KMS-11 (cell line): ENCODE data around the gene EIF5A.

ENCODE experiments used
- H2AFZ ChIP-seq: fragments of 200-600 bp; sonication (generic); 2 replicates; pipeline ENCODE4 v1.6.1; 2016; ENCODE audit warnings: antibody characterized with exemption, mixed run types, low read depth
- H3K27ac ChIP-seq: fragments of 200-600 bp; sonication (generic); 2 replicates; pipeline ENCODE4 v1.6.1; 2016; ENCODE audit warnings: mild to moderate bottlenecking, mixed run types
- H3K27me3 ChIP-seq: fragments of 200-600 bp; sonication (generic); 2 replicates; pipeline ENCODE4 v1.6.1; 2017; ENCODE audit warnings: mild to moderate bottlenecking, low read depth, mixed run types, moderate library complexity; ENCODE audit not compliant: insufficient read depth
- H3K36me3 ChIP-seq: fragments of 200-600 bp; sonication (generic); 2 replicates; pipeline ENCODE4 v1.6.1; 2017; ENCODE audit warnings: mild to moderate bottlenecking, mixed run types; ENCODE audit not compliant: insufficient read depth
- H3K4me1 ChIP-seq: fragments of 200-600 bp; sonication (generic); 2 replicates; pipeline ENCODE4 v1.6.1; 2016; ENCODE audit warnings: mild to moderate bottlenecking, low read depth, mixed run types; ENCODE audit not compliant: poor library complexity, severe bottlenecking
- H3K4me2 ChIP-seq: fragments of 200-600 bp; sonication (generic); 2 replicates; pipeline ENCODE4 v1.7.0; 2016; ENCODE audit warnings: mild to moderate bottlenecking, mixed run types
- H3K4me3 ChIP-seq: fragments of 200-600 bp; sonication (generic); IDR thresholded peaks from 2 replicates; pipeline ENCODE4 v1.6.1; 2017; ENCODE audit warnings: low read depth, low read length, mixed read lengths; ENCODE audit not compliant: insufficient read depth
- H3K79me2 ChIP-seq: fragments of 200-600 bp; sonication (generic); 2 replicates; pipeline ENCODE4 v1.6.1; 2016; ENCODE audit warnings: low read depth, mixed run types; ENCODE audit not compliant: insufficient read depth
- H3K9ac ChIP-seq: fragments of 200-600 bp; sonication (generic); 2 replicates; pipeline ENCODE4 v1.6.1; 2016; ENCODE audit warnings: mild to moderate bottlenecking, mixed run types
- H4K20me1 ChIP-seq: fragments of 200-600 bp; sonication (generic); 2 replicates; pipeline ENCODE4 v1.6.1; 2016; ENCODE audit warnings: mild to moderate bottlenecking, mixed run types; ENCODE audit not compliant: insufficient read depth
- TF ChIP-seq, protein P1 (sequence below): fragments of 200-600 bp; sonication (generic); conservative IDR thresholded peaks from 2 replicates; pipeline ENCODE4 v1.6.1; 2017; ENCODE audit warnings: low read depth, mild to moderate bottlenecking, antibody characterized with exemption, low read length, moderate library complexity, mixed read lengths

The EIF5A gene

DNA sequence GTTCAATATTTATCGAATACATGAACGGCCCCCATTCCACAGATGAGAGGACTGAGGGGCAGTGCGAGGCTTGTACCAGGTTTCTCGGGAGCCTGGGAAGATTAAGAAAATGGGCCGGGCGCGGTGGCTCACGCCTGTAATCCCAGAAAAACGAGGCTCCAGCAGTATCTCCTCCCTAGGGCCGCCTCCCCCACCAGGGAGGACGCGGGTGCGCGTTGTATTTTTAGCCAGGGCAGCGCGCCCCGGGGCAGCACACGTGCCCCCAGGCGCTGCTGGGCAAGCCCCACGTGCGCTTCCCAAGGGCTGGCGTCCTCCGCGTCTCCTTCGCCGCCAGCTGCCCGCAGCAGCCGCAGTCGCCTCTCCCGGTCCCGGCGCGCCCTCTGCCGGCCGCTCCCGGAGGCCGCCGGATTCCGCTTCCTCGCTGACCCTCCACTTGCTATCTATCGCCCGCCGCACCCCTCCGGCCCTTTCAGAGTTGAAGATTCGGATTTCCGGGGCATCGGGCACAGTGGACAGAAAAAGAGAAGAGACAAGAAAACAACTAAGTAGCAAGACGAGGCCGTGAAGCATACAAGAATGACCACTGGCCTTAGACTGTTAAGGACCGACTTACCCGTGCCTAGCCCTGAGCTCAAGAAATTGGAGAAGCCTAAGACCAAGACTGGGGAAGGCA lies 11.1 kb upstream of the EIF5A start:
- no peak overlapping the region for H3K27ac ChIP-seq
- no peaks in the 10 kb centered on the region for H3K79me2 ChIP-seq
- H3K4me2 ChIP-seq, result peak overlapping the region; percentile 41; the same call in 1 of the 2 replicates
- no peaks in the 10 kb centered on the region for H4K20me1 ChIP-seq
- no peak overlapping the region for H3K9ac ChIP-seq
- TF ChIP-seq, protein P1, sequence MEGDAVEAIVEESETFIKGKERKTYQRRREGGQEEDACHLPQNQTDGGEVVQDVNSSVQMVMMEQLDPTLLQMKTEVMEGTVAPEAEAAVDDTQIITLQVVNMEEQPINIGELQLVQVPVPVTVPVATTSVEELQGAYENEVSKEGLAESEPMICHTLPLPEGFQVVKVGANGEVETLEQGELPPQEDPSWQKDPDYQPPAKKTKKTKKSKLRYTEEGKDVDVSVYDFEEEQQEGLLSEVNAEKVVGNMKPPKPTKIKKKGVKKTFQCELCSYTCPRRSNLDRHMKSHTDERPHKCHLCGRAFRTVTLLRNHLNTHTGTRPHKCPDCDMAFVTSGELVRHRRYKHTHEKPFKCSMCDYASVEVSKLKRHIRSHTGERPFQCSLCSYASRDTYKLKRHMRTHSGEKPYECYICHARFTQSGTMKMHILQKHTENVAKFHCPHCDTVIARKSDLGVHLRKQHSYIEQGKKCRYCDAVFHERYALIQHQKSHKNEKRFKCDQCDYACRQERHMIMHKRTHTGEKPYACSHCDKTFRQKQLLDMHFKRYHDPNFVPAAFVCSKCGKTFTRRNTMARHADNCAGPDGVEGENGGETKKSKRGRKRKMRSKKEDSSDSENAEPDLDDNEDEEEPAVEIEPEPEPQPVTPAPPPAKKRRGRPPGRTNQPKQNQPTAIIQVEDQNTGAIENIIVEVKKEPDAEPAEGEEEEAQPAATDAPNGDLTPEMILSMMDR, result peak; percentile 45
- H3K4me3 ChIP-seq, result no peak overlapping the region
- H3K36me3 ChIP-seq, result no peaks in the 10 kb centered on the region
- H2AFZ ChIP-seq, result peak overlapping the region; percentile 34; the same call in 1 of the 2 replicates
- H3K4me1 ChIP-seq, result no peaks in the 10 kb centered on the region
- H3K27me3 ChIP-seq, result no peaks in the 10 kb centered on the region

DNA sequence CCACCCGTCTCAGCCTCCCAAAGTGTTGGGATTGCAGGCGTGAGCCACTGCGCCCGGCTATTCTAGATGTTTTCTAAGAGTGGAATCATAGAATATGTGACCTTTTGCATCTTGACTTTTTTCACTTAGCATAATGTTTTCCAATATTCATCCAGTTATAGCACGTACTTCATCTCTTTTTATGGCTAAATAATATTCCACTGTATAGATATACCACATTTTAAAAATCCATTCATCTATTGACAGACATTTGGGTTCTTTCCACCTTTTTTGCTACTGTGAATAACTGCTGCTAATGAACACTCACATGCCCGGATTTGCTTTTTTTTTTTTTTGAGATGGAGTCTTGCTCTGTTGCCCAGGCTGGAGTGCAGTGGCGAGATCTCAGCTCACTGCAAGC lies 3.2 kb upstream of the EIF5A start:
- Histone ChIP-seq H3K27me3 (no peaks in the 10 kb centered on the region), H3K79me2 (peaks cover under 1% of the 10 kb centered on the region; the same call in 1 of the 2 replicates), H2AFZ (no peak overlapping the region), H3K9ac (no peak overlapping the region), H4K20me1 (no peaks in the 10 kb centered on the region), H3K27ac (no peak overlapping the region), H3K4me2 (no peak overlapping the region), H3K4me3 (no peak overlapping the region), H3K36me3 (no peaks in the 10 kb centered on the region), H3K4me1 (peaks cover under 1% of the 10 kb centered on the region)
- TF ChIP-seq, protein P1, result no peak

DNA sequence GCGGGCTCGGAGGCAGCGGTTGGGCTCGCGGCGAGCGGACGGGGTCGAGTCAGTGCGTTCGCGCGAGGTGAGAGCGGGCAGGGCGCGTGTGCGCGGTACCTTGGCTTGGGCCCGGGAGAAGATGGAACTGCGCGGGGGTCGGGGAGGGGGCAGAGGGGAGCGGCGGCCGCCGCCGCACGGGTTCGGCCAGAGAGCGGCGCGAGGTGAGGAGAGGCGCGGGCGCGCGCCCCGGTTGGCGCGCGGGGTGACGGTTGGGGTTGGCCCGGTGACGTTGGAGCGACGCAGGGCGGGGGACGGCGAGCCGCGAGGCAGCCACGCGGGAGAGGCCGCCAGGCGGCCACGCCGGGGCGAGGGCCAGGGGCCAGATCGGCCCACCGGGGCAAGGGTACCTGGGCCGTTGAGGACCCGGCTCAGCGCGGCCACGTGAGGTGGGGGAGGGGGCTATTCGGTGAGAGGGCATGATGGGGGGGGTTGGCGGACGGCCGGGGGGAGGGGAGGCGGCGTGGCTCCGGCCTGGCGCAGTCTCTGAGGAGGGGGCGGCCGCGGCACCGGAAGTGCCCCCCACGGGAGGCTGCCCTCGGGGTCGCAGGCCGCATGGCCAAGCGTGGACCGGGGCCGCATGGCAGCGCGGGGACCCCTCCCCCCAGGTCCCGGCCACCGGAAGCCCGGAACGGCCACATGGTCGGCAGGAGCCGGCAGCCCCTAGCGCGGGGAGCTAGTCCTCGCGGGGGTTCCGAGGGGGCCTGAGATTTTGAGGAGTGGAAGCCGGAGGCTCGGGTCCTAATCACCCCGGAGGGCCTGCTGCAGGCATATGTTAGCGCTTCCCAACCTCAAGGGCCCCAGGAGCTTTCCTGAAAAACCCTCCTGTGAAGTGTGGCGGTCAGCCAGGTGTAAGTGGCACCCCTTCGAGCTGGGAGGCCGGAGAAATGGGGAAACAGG lies 527 bp downstream of the EIF5A start:
- Histone ChIP-seq H3K36me3 (no peaks in the 10 kb centered on the region), H2AFZ (no peak overlapping the region), H3K79me2 (peaks cover 16% of the 10 kb centered on the region; the same call in 1 of the 2 replicates)

DNA sequence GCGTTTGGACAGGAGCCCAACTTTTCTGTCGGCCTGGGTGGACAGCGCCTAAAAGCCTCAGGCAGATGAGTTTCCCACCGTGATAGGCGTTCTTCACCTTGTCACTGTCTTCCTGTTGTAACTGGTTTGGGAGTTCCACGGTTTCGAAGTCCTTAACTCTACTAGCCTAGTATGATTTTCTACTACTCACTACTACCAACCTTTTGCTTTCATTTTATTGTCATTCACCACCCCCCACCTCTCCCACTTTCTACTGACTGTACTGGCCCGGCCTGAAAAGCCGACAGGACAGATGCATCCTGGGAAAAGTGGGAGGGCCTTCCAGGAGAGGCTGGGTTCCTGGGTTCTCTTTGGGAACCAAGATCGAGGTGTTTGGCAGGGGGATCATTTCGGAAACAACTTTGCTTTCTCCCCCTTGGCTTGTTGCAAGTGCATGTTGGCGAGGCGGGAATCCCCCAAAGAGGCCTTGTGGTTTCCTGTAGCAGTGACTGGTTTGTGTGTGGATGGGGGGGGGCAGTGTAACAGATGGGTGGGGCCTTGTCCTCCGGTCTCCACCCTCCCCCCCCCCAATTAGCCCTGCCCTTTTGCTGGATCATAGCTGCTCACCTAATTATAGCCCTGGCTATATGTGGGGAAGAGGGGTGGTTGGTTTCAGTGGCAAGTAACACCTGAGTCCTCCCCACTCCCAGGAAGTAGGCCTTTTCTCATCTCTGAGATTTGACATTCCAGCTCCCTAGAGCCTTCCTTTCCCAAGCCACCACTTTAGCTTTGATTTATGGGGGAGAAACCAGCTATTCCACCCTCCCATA lies 1.4 kb downstream of the EIF5A start:
- Histone ChIP-seq H3K9ac (peak overlapping the region; percentile 92), H3K4me2 (peak overlapping the region; percentile 33), H3K4me1 (peaks cover 11% of the 10 kb centered on the region), H3K27ac (peak overlapping the region; percentile 96), H3K79me2 (peaks cover 16% of the 10 kb centered on the region; the same call in 1 of the 2 replicates), H3K36me3 (no peaks in the 10 kb centered on the region), H3K4me3 (no peak overlapping the region), H3K27me3 (no peaks in the 10 kb centered on the region), H4K20me1 (no peaks in the 10 kb centered on the region), H2AFZ (no peak overlapping the region)
- TF ChIP-seq, protein P1, result no peak

More for the DNA sequence above, 527 bp downstream of the EIF5A start:
- Histone ChIP-seq H3K4me2 (no peak overlapping the region), H3K9ac (peak overlapping the region; percentile 92), H3K27ac (peak overlapping the region; percentile 96), H3K4me3 (no peak overlapping the region), H4K20me1 (no peaks in the 10 kb centered on the region), H3K27me3 (no peaks in the 10 kb centered on the region), H3K4me1 (peaks cover 11% of the 10 kb centered on the region)
- TF ChIP-seq, protein P1, result no peak
